Measurements from ENCODE around the gene IRF9. TPM values are rescaled to one million over a fixed set of nuclear protein-coding genes. Genes with fewer than 3 reads are reported as not detected.

Gene IRF9
- total and polyA plus RNA-seq, 2 of the 4 experiments (the other 2 are of a cell fraction) = 25.6 to 34.6 TPM

DNA sequence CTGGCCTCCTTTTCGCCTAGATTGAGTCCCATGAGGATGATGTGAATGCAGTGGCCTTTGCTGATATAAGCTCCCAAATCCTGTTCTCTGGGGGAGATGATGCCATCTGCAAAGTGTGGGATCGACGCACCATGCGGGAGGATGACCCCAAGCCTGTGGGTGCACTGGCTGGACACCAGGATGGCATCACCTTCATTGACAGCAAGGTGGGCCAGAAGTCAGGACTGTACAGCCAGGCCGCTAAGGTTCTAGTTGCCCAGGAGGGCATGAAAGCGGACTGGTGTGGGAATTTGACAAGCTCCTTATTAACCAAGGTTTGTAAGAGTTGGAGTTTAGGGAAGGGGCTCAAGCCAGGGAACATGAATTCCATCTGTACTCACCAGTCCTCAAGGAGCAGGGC, 41.4 kb upstream of the IRF9 start:
- 100% methylated on average over 3 of the region's 6 CpGs; no CpG with 5 or more reads in 1 of the 2 experiments for WGBS, 2 experiments (ENCODE audit: extremely low coverage in 2 of 2, insufficient read length in 1 of 2)

More for the DNA sequence above, 41.4 kb upstream of the IRF9 start:
- H3K23ac ChIP-seq (ENCODE audit: low read depth, low read length) = no peak overlapping the region
- BruUV-seq (replicated peaks) = no TSS peak
- no peak overlapping the region for H3K14ac ChIP-seq (replicated peaks; ENCODE audit: low read depth, low read length)
- DNase-seq (no peak), ATAC-seq (ENCODE audit: low read depth) (no peak)
- intact Hi-C loops (cut with micrococcal nuclease) = no loop called here
- H3K56ac ChIP-seq (ENCODE audit: extremely low read depth, insufficient read depth, low read length) = no peak overlapping the region
- TF ChIP-seq, protein P1, sequence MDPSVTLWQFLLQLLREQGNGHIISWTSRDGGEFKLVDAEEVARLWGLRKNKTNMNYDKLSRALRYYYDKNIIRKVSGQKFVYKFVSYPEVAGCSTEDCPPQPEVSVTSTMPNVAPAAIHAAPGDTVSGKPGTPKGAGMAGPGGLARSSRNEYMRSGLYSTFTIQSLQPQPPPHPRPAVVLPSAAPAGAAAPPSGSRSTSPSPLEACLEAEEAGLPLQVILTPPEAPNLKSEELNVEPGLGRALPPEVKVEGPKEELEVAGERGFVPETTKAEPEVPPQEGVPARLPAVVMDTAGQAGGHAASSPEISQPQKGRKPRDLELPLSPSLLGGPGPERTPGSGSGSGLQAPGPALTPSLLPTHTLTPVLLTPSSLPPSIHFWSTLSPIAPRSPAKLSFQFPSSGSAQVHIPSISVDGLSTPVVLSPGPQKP (IDR thresholded peaks at IDR 0.05; ENCODE audit: borderline replicate concordance, low read depth, low read length) = no peak
- no peak for TF ChIP-seq CEBPB (IDR thresholded peaks at IDR 0.05; ENCODE audit: low read depth, low read length)
- no peak for TF ChIP-seq RAD21 (IDR thresholded peaks at IDR 0.05; ENCODE audit: low read length)
- no peak for TF ChIP-seq BHLHE40 (IDR thresholded peaks at IDR 0.05; ENCODE audit: low read depth, low read length)
- TF ChIP-seq, protein P2, sequence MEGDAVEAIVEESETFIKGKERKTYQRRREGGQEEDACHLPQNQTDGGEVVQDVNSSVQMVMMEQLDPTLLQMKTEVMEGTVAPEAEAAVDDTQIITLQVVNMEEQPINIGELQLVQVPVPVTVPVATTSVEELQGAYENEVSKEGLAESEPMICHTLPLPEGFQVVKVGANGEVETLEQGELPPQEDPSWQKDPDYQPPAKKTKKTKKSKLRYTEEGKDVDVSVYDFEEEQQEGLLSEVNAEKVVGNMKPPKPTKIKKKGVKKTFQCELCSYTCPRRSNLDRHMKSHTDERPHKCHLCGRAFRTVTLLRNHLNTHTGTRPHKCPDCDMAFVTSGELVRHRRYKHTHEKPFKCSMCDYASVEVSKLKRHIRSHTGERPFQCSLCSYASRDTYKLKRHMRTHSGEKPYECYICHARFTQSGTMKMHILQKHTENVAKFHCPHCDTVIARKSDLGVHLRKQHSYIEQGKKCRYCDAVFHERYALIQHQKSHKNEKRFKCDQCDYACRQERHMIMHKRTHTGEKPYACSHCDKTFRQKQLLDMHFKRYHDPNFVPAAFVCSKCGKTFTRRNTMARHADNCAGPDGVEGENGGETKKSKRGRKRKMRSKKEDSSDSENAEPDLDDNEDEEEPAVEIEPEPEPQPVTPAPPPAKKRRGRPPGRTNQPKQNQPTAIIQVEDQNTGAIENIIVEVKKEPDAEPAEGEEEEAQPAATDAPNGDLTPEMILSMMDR (conservative IDR thresholded peaks at IDR 0.05; ENCODE audit: low read depth, low read length) = no peak
- no peak for TF ChIP-seq FOS (IDR thresholded peaks at IDR 0.05; ENCODE audit: low read depth, low read length)
- no peaks in the 10 kb centered on the region for H3K9me3 ChIP-seq (ENCODE audit: control insufficient read depth, insufficient read depth, low read length)
- H3K79me1 ChIP-seq (ENCODE audit: low read depth in 1 of 2, low read length in 2 of 2) = peaks cover 10 to 16% of the 10 kb centered on the region in 2 experiments; a peak in 2 of 4 replicates
- CTCF ChIA-PET = no interaction called here
- H3K9me1 ChIP-seq (ENCODE audit: insufficient read depth, low read length) = peaks cover 8% of the 10 kb centered on the region; the same call in 1 of the 2 replicates
- no peak overlapping the region for H4K5ac ChIP-seq (ENCODE audit: low read depth, low read length)
- no peak overlapping the region for H2BK120ac ChIP-seq (ENCODE audit: low read depth, low read length)
- no peak overlapping the region for H2AK5ac ChIP-seq (ENCODE audit: low read depth, low read length)
- no peak overlapping the region for H3K4me3 ChIP-seq (ENCODE audit: insufficient read depth, low read depth, low read length)
- H3K27me3 ChIP-seq (ENCODE audit: control insufficient read depth, insufficient read depth, low read length) = no peaks in the 10 kb centered on the region
- no peak overlapping the region for H3K18ac ChIP-seq (ENCODE audit: low read depth, low read length)
- H2BK20ac ChIP-seq (ENCODE audit: low read depth, low read length) = no peak overlapping the region
- no peak overlapping the region for H4K91ac ChIP-seq (ENCODE audit: insufficient read depth, low read depth, low read length)
- no peak overlapping the region for H2AFZ ChIP-seq (replicated peaks; ENCODE audit: low read length, poor library complexity)
- no peak overlapping the region for H3K27ac ChIP-seq (ENCODE audit: insufficient read depth, low read length)
- no peaks in the 10 kb centered on the region for H4K20me1 ChIP-seq (ENCODE audit: insufficient read depth, low read length)
- H3K4me2 ChIP-seq (ENCODE audit: low read depth, low read length) = no peak overlapping the region
- no peak overlapping the region for H3K4ac ChIP-seq (ENCODE audit: low read depth, low read length)
- no peak overlapping the region for H3K9ac ChIP-seq (ENCODE audit: low read depth, low read length)
- POLR2A ChIA-PET (ENCODE audit: unreplicated experiment) = no interaction called here
- H3K36me3 ChIP-seq (ENCODE audit: control insufficient read depth, insufficient read depth, low read length) = peaks cover 35% of the 10 kb centered on the region
- H2BK5ac ChIP-seq (ENCODE audit: low read depth, low read length, poor library complexity, severe bottlenecking) = no peak overlapping the region
- dilution Hi-C loops (cut with HindIII; ENCODE audit: low sequenced_read_pairs, unreplicated experiment) = no loop called here
- no peak overlapping the region for H2AK9ac ChIP-seq (replicated peaks; ENCODE audit: low read depth, low read length, poor library complexity)
- no peak overlapping the region for H2BK15ac ChIP-seq (ENCODE audit: low read depth, low read length)
- in situ Hi-C loops (cut with MboI; ENCODE audit: low sequenced_read_pairs) = no loop called here
- no peak overlapping the region for H4K8ac ChIP-seq (ENCODE audit: low read depth in 2 of 2, low read length in 2 of 2)
- H3K4me1 ChIP-seq (ENCODE audit: control insufficient read depth, insufficient read depth, low read length) = peaks cover 3% of the 10 kb centered on the region; the same call in 1 of the 2 replicates

Data from IMR-90 (cell line).